Activated CD8-positive, alpha-beta memory T cell treated with anti-CD3 and anti-CD28 coated beads, Interleukin-2, amount 50 U/mL, for 1 hour (primary cell): ENCODE data around the gene TPSB2.

Experiments used
- DNase-seq: peaks from one replicate; pipeline ENCODE4 v3.0.0-alpha.2; 2020; ENCODE audit errors: extremely low read depth

Gene TPSB2

GRCh38 chr16:1182950-1183907 is 46.8 kb downstream of the TPSB2 start:
- DNase-seq: no peak

GRCh38 chr16:1182316-1182671 is 47.7 kb downstream of the TPSB2 start:
- no peak for DNase-seq

DNA sequence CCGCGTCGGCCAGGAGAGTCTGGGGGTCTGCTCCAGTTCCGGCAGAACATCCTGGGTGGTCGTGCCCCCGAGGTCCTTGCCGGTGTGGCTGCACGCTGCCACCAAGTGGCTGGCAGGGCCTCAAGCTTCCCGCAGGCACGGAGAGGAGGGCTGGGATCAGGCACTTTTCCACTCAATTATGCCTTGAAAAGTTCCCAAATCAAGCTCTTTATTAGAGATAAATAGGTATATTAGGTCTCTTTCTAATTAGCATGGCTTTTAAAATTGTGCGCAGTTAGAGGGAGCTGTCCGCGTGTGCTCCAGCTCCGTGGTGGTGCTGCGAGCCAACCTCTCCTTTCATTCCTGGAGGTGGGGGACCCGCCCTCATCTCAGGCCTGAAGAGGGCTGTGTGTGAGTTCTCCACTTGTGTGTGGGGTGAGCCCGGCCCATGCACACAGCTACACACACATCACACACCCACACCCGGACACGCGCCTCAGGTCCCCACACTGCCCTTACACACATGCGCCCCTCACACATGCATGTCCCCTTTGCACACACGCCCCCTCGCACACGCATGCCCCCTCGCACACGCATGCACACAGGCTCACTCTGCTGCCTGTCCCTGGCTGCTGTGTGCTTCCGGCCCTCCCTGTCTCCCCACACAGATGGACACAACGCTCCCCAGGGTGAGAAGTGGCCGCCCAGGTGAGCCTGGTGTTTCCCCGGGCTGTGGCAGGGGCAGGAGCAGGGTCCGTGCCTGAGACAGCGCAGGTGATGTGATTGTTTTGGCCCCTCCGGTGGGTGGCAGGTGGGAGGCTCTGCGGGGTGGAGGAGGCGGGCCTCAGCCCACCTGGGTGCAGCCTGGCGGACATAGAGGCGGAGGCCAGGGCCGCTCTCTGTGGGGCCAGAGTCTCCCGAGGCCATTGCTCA is 48.3 kb downstream of the TPSB2 start:
- no peak for DNase-seq

DNA sequence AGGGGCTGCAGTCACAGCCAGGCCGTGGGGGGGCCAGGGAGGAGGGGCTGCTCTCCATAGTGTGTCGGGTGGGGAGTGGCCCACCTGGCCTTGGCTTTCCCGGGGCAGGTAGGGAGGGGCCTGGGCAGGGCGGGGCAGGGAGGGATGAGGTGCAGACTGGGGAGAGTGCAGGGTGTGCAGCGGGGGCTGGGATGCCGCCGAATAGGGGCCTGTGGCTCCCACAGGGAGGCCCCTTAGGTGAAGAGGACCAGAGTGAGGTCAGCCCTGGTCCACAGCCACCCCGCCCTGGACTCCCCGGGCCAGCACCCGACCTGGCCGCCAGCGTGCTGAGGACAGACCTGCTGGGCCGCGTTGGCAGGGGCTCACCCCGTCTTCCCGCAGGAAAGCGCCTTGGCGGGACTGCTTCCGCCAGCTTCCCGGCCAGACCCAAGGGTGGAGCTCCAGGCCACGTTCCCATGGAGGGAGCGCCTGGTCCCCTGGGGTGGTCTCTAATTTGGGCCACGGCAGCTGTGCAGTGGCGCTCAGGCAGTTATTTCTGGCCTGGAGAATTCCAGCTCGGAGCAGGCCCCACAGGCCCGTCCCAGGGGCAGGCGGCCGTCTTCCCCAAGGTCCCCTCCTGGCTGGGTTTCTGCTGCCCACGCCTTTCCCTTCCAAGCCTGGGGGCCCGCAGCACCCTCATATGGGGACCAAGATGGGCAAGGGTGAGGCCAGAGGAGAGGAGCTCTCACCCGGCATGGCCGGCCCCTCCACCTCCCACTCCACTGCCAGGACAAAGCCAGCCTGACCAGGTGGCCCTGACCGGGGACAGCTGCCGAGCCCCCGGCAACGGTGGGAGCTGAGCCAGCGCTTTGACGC is 49.2 kb downstream of the TPSB2 start:
- DNase-seq: no peak
